Measurements from ENCODE around the gene POLR1E. TPM values are rescaled to one million over a fixed set of nuclear protein-coding genes. Genes with fewer than 3 reads are reported as not detected.

The POLR1E gene
- total and polyA plus RNA-seq, 2 of the 8 experiments (the other 6 are each of a cell fraction or from before 2014, with no cell fraction given) = 16.0 to 40.0 TPM

DNA sequence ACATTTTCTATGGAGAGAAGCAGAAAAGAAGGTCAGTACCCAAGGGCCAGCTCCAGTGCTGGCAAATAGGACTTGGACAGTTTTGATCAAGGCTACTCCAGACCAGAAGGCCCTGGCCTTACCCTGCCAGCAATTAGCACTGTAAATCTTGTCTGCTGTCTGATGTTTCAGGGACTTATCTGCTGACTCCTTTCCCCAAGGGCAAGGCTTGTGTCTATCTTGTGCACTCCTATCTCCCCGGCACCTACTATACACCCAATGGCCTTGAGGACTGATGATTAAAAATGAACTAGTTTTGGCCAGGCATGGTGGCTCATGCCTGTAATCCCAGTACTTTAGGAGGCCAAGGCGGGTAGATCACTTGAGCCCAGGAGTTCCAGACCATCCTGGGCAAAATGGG lies 37.2 kb downstream of the POLR1E start (continued):
- TF ChIP-seq, protein P1, sequence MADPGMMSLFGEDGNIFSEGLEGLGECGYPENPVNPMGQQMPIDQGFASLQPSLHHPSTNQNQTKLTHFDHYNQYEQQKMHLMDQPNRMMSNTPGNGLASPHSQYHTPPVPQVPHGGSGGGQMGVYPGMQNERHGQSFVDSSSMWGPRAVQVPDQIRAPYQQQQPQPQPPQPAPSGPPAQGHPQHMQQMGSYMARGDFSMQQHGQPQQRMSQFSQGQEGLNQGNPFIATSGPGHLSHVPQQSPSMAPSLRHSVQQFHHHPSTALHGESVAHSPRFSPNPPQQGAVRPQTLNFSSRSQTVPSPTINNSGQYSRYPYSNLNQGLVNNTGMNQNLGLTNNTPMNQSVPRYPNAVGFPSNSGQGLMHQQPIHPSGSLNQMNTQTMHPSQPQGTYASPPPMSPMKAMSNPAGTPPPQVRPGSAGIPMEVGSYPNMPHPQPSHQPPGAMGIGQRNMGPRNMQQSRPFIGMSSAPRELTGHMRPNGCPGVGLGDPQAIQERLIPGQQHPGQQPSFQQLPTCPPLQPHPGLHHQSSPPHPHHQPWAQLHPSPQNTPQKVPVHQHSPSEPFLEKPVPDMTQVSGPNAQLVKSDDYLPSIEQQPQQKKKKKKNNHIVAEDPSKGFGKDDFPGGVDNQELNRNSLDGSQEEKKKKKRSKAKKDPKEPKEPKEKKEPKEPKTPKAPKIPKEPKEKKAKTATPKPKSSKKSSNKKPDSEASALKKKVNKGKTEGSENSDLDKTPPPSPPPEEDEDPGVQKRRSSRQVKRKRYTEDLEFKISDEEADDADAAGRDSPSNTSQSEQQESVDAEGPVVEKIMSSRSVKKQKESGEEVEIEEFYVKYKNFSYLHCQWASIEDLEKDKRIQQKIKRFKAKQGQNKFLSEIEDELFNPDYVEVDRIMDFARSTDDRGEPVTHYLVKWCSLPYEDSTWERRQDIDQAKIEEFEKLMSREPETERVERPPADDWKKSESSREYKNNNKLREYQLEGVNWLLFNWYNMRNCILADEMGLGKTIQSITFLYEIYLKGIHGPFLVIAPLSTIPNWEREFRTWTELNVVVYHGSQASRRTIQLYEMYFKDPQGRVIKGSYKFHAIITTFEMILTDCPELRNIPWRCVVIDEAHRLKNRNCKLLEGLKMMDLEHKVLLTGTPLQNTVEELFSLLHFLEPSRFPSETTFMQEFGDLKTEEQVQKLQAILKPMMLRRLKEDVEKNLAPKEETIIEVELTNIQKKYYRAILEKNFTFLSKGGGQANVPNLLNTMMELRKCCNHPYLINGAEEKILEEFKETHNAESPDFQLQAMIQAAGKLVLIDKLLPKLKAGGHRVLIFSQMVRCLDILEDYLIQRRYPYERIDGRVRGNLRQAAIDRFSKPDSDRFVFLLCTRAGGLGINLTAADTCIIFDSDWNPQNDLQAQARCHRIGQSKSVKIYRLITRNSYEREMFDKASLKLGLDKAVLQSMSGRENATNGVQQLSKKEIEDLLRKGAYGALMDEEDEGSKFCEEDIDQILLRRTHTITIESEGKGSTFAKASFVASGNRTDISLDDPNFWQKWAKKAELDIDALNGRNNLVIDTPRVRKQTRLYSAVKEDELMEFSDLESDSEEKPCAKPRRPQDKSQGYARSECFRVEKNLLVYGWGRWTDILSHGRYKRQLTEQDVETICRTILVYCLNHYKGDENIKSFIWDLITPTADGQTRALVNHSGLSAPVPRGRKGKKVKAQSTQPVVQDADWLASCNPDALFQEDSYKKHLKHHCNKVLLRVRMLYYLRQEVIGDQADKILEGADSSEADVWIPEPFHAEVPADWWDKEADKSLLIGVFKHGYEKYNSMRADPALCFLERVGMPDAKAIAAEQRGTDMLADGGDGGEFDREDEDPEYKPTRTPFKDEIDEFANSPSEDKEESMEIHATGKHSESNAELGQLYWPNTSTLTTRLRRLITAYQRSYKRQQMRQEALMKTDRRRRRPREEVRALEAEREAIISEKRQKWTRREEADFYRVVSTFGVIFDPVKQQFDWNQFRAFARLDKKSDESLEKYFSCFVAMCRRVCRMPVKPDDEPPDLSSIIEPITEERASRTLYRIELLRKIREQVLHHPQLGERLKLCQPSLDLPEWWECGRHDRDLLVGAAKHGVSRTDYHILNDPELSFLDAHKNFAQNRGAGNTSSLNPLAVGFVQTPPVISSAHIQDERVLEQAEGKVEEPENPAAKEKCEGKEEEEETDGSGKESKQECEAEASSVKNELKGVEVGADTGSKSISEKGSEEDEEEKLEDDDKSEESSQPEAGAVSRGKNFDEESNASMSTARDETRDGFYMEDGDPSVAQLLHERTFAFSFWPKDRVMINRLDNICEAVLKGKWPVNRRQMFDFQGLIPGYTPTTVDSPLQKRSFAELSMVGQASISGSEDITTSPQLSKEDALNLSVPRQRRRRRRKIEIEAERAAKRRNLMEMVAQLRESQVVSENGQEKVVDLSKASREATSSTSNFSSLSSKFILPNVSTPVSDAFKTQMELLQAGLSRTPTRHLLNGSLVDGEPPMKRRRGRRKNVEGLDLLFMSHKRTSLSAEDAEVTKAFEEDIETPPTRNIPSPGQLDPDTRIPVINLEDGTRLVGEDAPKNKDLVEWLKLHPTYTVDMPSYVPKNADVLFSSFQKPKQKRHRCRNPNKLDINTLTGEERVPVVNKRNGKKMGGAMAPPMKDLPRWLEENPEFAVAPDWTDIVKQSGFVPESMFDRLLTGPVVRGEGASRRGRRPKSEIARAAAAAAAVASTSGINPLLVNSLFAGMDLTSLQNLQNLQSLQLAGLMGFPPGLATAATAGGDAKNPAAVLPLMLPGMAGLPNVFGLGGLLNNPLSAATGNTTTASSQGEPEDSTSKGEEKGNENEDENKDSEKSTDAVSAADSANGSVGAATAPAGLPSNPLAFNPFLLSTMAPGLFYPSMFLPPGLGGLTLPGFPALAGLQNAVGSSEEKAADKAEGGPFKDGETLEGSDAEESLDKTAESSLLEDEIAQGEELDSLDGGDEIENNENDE (IDR thresholded peaks at IDR 0.05; ENCODE audit: insufficient replicate concordance, low read length) = no peak
- TF ChIP-seq NRF1 (IDR thresholded peaks at IDR 0.05; ENCODE audit: low read depth, low read length) (no peak), SP4 (IDR thresholded peaks at IDR 0.05; ENCODE audit: low read length) (no peak), CEBPB (IDR thresholded peaks at IDR 0.05; ENCODE audit: low read depth, low read length) (no peak)

Data from H1 (cell line).